Lower leg skin (tissue), 4 donors: ENCODE results near the gene PLEKHM1. TPM values are rescaled to one million over a fixed set of nuclear protein-coding genes. Genes with fewer than 3 reads are reported as not detected.

Source experiments
- DNase-seq, 2 donors: peaks; one replicate each; pipeline ENCODE4 v3.0.0-alpha.2; 2019; ENCODE audit warnings: low spot score in 2 of 2
- H3K4me3 ChIP-seq: fragments of 200-600 bp; sonication (generic); 2 replicates; pipeline ENCODE4 v1.5.1; 2017; ENCODE audit warnings: mild to moderate bottlenecking, low read depth; ENCODE audit not compliant: poor library complexity, severe bottlenecking
- POLR2A ChIP-seq, 2 donors: fragments of 450-650 bp; IDR thresholded peaks; one replicate each; pipeline ENCODE4 v1.6.1; 2016 to 2017; ENCODE audit warnings: antibody characterized with exemption in 2 of 2, mild to moderate bottlenecking in 1 of 2, moderate library complexity in 1 of 2
- WGBS, 2 donors: methylation state at CpG; one replicate each; pipeline ENCODE4 v1.1.5; 2018; 5-methylcytosine and 5-hydroxymethylcytosine counted together
- intact Hi-C: fragments of 100-400 bp; cut with DNase I; formaldehyde crosslinking; loops from one replicate; pipeline ENCODE4 v1.15.0; 2023; ENCODE audit warnings: low total_unique reads
- total RNA-seq, 4 donors: library from RNA; depleted of rRNA; stranded (reverse); fragments of >200 nt; gene quantifications; one replicate each; pipeline ENCODE4 v1.1.0, GENCODE V29; 2016
- TF ChIP-seq, protein P1 (sequence below), 3 donors: fragments of 450-650 bp; IDR thresholded peaks; one replicate each; pipeline ENCODE4 v1.5.1; 2016; ENCODE audit warnings: antibody characterized with exemption in 3 of 3, mild to moderate bottlenecking in 3 of 3, moderate library complexity in 2 of 3

Gene PLEKHM1
- total RNA-seq, 4 donors from 2014 or later, result 66.7 to 199 (median 130) TPM

DNA sequence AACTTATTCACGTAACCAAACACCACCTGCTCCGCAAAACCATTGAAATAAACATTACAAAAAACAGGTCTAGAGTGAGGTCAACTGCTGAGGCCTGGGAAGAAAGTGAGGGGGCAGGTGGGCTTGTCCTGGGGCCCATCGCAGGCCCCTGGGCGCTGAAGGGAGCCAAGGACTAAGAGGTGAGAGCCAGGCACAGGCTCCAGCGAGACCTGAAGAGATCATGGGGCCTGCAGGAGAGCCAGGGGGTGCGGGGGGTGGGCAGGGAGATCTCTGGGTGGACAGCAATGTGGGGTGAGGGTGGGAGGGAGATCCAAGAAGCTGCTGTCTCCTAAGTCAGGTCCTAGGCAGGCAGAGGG, 65.8 kb downstream of the PLEKHM1 start:
- intact Hi-C loops, result no loop called here
- WGBS, 2 donors, result 74 to 82% methylated on average over 6 of the region's 6 CpGs
- no peak overlapping the region for H3K4me3 ChIP-seq
- DNase-seq, result no peak
- no peak for TF ChIP-seq POLR2A (IDR thresholded peaks at IDR 0.05)
- TF ChIP-seq, protein P1, sequence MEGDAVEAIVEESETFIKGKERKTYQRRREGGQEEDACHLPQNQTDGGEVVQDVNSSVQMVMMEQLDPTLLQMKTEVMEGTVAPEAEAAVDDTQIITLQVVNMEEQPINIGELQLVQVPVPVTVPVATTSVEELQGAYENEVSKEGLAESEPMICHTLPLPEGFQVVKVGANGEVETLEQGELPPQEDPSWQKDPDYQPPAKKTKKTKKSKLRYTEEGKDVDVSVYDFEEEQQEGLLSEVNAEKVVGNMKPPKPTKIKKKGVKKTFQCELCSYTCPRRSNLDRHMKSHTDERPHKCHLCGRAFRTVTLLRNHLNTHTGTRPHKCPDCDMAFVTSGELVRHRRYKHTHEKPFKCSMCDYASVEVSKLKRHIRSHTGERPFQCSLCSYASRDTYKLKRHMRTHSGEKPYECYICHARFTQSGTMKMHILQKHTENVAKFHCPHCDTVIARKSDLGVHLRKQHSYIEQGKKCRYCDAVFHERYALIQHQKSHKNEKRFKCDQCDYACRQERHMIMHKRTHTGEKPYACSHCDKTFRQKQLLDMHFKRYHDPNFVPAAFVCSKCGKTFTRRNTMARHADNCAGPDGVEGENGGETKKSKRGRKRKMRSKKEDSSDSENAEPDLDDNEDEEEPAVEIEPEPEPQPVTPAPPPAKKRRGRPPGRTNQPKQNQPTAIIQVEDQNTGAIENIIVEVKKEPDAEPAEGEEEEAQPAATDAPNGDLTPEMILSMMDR (IDR thresholded peaks at IDR 0.05), result no peak

DNA sequence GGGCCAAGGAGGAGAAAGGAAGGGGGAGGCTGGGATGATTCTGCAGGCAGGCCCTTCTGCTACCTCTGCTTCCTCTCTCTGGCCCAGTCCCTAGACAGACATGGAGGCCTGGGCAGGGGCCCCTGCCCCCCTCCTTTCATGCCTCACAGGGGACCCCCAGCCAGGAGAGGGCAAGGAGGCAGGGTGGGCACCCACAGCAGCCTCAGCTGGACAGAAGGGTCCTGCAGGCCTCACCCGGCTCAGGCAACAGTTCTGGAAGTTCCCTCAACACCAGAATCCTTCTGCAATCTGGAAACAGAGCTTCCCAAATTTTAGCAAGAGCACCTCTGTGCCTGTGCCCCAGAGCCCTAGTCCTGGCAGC, 66.6 kb downstream of the PLEKHM1 start:
- intact Hi-C loops, result no loop called here
- no peak overlapping the region for H3K4me3 ChIP-seq
- 78 to 100% methylated on average over 1 of the region's 1 CpG for WGBS, 2 donors
- TF ChIP-seq, protein P1 (IDR thresholded peaks at IDR 0.05), result no peak
- no peak for TF ChIP-seq POLR2A (IDR thresholded peaks at IDR 0.05)
- DNase-seq, result no peak

- no peak for DNase-seq
- H3K4me3 ChIP-seq, result no peak overlapping the region
- intact Hi-C loops, result no loop called here
- TF ChIP-seq, protein P1 (IDR thresholded peaks at IDR 0.05), result no peak
- no peak for TF ChIP-seq POLR2A (IDR thresholded peaks at IDR 0.05)
- WGBS, 2 donors, result 63 to 72% methylated on average over 8 of the region's 8 CpGs
Measured at GRCh38 chr17:45423304-45423974, 67.1 kb downstream of the PLEKHM1 start.

DNA sequence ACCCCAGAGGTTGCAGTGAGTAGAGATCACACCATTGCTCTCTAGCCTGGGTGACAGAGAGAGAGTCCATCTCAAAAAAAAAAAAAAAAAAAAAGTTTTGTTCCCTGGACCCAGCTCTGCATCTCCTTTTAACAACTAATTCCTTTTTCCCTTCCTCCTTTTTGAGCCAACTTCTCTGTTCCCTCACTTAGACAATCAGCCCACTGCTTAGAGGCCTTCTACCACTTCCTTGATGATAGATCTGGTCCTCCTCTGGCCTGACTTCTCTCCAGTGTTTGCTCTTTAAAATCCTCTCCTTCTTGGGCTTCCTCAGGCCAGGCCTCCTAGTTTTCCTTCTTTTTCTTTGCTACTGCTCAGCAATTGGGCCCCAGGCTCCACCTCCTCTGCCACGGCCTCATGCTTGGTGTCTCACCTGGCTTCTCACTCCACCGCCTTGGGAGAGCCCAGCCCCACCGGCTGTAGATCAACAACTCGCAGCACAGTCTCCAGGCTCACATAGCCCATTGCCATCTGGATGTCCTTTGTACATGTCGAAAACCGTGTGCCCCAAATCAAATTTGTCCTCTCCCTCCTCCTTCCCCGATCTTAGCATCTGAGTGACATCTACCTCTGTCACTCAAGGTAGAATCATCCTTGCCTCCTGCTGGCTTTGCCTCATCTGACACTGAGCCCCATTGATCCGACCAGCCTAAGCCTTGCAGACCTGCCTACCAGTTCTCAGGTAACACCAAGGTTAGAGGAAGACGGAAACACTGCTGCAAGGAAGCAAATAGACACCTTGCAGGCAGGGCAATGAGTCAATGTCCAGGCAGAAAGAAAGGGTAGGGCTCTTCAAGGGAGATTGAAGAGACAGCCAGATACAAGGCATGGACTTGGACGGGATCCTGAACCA, 75.3 kb downstream of the PLEKHM1 start:
- WGBS, 2 donors, result 76 to 84% methylated on average over 10 of the region's 10 CpGs
- intact Hi-C loops, result no loop called here
- H3K4me3 ChIP-seq, result no peak overlapping the region
- no peak for DNase-seq
- TF ChIP-seq, protein P1 (IDR thresholded peaks at IDR 0.05), result no peak
- TF ChIP-seq POLR2A (IDR thresholded peaks at IDR 0.05), result no peak

DNA sequence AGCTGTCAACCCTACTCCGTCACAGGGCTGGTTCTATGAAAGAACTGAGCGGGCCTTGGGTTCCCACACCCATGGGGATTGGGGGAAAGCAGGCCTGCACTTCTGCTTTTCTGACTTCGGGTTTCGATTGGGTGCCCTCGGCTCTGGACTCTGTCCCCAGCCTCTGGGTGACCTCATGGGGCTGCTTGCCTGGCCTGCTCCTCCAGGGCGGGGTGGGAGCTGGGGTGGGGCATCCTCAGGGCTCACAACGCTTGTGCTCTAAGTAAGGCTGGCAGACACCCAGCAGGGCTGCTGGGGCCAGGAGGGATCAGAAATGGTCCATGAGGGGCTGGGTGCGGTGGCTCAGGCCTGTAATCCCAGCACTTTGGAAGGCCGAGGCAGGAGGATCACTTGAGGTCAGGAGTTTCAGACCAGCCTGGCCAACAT, 77.0 kb downstream of the PLEKHM1 start:
- TF ChIP-seq POLR2A (IDR thresholded peaks at IDR 0.05), result no peak
- TF ChIP-seq, protein P1 (IDR thresholded peaks at IDR 0.05), result no peak
- H3K4me3 ChIP-seq, result no peak overlapping the region
- no peak for DNase-seq
- WGBS, 2 donors, result 73 to 91% methylated on average over 6 to 9 of the region's 9 CpGs
- intact Hi-C loops, result no loop called here
